ENCODE measurements around the gene SMIM10L2A. TPM values are rescaled to one million over a fixed set of nuclear protein-coding genes. Genes with fewer than 3 reads are reported as not detected.

SMIM10L2A gene
- total and polyA plus RNA-seq, 8 donors, result 1.00 to 2.5 (median 1.7) TPM; not detected in 3

DNA sequence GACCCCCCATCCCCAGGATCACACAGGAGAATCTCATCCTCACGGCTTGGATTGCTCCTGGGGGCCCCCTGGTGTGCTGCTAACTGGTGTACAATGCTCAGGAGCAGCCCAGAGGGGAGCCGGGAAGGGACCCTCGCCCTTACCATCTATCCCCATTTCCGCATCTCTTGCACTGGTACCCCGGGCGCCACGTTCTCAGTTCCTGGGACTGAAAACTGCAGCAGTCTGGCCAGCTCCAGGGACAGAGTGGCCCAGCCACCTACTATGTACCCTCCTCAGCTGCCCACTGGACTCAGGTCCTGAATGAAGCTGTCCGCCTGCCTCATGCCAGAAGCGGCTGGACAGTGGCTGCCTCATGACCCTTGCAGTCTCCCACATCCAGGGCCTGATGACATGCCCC lies 2.7 kb downstream of the SMIM10L2A start:
- H3K4me1 ChIP-seq, result peaks cover 0 to 10% (median 4%) of the 10 kb centered on the region in 4 donors
- no peak overlapping the region for H3K27ac ChIP-seq
- H3K4me3 ChIP-seq, result no peak overlapping the region
- no peak for TF ChIP-seq POLR2AphosphoS5 (IDR thresholded peaks at IDR 0.05)
- peaks cover 0 to 2% (median 0%) of the 10 kb centered on the region in 3 donors for H3K27me3 ChIP-seq
- no peaks in the 10 kb centered on the region for H3K9me3 ChIP-seq
- DNase-seq, result no peak
- H3K36me3 ChIP-seq, result no peaks in the 10 kb centered on the region
- WGBS, 5 donors, result 85 to 100% (median 95%) methylated on average over 2 to 9 of the region's 9 CpGs
- intact Hi-C loops (cut with DNase I; ENCODE audit: low total_unique reads), result no loop called here

DNA sequence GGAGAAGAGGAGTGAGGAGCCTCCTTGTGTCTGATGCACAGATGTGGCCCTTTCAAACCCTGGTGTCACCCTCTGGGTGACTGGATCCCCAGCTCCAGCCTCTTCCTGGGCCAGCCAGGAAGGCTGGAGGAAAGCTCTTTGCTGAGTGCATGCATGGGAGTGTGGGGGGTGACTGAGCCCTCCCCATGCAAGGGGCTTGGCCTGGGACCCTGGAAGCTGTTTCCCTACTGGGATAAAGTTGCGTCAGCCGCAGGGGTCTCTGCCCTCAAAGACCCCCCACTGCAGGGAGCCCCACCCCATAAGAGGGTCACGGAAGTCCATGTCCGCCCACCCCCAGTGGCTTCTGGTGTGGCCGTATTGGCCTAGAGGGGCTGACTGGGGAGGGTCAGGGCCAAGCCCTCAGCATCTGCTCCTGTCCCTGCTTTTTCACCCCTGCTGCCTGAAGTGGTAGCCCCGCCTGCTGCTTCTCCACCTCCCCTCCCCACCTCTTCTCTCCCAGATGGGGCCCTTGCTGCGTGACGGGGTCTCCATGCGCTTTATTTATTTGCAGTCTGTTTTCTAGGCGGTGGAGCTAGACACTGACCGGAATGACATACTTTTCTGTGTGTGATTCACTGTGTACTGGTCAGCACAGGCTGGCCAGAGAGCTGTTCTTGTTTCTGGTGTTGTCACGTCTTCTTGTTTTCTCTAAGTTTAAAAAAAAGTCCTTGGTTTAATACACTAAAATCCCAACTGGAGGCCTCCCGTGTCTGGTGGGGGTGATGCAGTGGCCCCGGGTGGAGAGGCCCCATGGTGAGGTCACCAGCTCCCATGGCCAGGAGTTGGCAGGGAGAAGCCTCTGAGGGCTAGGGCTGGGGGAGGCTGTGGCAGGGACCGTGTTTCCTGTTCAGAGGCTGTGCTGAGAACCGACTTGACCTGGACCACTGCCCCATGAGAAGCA lies 3.6 kb downstream of the SMIM10L2A start:
- Histone ChIP-seq H3K4me1 (peaks cover 0 to 10% (median 4%) of the 10 kb centered on the region in 4 donors), H3K27me3 (peaks cover 0 to 2% (median 0%) of the 10 kb centered on the region in 3 donors), H3K27ac (no peak overlapping the region), H3K4me3 (no peak overlapping the region), H3K9me3 (no peaks in the 10 kb centered on the region), H3K36me3 (no peaks in the 10 kb centered on the region)
- 57 to 67% (median 63%) methylated on average over 9 to 16 of the region's 16 CpGs for WGBS, 5 donors
- no peak for DNase-seq
- no peak for TF ChIP-seq EP300 (IDR thresholded peaks at IDR 0.05)
- TF ChIP-seq, protein P1, sequence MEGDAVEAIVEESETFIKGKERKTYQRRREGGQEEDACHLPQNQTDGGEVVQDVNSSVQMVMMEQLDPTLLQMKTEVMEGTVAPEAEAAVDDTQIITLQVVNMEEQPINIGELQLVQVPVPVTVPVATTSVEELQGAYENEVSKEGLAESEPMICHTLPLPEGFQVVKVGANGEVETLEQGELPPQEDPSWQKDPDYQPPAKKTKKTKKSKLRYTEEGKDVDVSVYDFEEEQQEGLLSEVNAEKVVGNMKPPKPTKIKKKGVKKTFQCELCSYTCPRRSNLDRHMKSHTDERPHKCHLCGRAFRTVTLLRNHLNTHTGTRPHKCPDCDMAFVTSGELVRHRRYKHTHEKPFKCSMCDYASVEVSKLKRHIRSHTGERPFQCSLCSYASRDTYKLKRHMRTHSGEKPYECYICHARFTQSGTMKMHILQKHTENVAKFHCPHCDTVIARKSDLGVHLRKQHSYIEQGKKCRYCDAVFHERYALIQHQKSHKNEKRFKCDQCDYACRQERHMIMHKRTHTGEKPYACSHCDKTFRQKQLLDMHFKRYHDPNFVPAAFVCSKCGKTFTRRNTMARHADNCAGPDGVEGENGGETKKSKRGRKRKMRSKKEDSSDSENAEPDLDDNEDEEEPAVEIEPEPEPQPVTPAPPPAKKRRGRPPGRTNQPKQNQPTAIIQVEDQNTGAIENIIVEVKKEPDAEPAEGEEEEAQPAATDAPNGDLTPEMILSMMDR (IDR thresholded peaks at IDR 0.05), result no peak
- TF ChIP-seq POLR2A (IDR thresholded peaks at IDR 0.05), result no peak
- no peak for TF ChIP-seq POLR2AphosphoS5 (IDR thresholded peaks at IDR 0.05)
- intact Hi-C loops (cut with DNase I; ENCODE audit: low total_unique reads), result no loop called here

DNA sequence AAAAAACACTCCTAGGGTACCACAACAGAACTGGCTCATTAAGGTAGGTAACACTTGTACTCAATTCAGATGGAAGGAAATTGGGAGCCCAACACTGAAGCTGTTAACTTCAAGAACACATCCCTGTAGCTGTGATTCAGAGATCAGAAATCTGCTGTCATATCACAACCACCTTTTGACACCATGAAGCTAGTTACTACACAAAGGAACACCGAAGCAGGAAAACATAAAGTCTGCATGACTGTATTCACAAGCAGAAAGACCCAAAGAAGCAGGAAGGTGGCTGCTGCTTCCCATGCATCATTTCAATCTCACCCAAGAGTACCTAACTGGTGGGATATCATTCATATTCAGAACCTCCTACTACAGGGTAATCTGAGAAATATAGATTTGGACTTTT lies 7.7 kb downstream of the SMIM10L2A start:
- WGBS, 5 donors, result 29 to 83% (median 72%) methylated on average over 1 of the region's 1 CpG
- TF ChIP-seq EP300 (IDR thresholded peaks at IDR 0.05), result no peak
- no peak for TF ChIP-seq POLR2A (IDR thresholded peaks at IDR 0.05)
- TF ChIP-seq, protein P1 (IDR thresholded peaks at IDR 0.05), result no peak
- TF ChIP-seq POLR2AphosphoS5 (IDR thresholded peaks at IDR 0.05), result no peak
- intact Hi-C loops (cut with DNase I; ENCODE audit: low total_unique reads), result no loop called here
- Histone ChIP-seq H3K36me3 (no peaks in the 10 kb centered on the region), H3K27ac (no peak overlapping the region), H3K9me3 (peaks cover 0 to 23% (median 5%) of the 10 kb centered on the region in 4 donors), H3K27me3 (peaks cover 0 to 2% (median 0%) of the 10 kb centered on the region in 3 donors), H3K4me1 (no peaks in the 10 kb centered on the region), H3K4me3 (no peak overlapping the region)
- no peak for DNase-seq

DNA sequence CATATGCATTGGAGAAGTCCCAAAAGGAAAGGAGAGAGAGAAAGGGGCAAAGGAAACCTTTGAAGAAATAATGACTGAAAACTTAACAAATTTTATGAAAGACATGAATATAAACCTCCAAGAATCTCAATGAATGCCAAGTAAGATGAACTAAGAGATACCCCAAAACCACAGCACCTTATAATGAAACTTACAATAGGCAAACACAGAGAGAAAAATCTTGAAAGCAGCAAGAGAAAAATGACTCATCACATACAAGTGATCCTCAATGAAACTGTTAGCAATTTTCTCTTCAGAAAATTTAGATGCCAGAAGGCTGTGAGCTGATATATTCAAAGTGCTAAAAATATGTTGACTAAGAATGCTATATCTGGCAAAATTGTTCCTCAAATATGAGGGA lies 10.1 kb downstream of the SMIM10L2A start:
- Histone ChIP-seq H3K27me3 (no peaks in the 10 kb centered on the region), H3K4me1 (no peaks in the 10 kb centered on the region), H3K27ac (no peak overlapping the region), H3K4me3 (no peak overlapping the region), H3K9me3 (peaks cover 0 to 23% (median 5%) of the 10 kb centered on the region in 4 donors), H3K36me3 (no peaks in the 10 kb centered on the region)
- no peak for DNase-seq
- no peak for TF ChIP-seq EP300 (IDR thresholded peaks at IDR 0.05)
- no peak for TF ChIP-seq POLR2A (IDR thresholded peaks at IDR 0.05)
- TF ChIP-seq, protein P1 (IDR thresholded peaks at IDR 0.05), result no peak
- TF ChIP-seq POLR2AphosphoS5 (IDR thresholded peaks at IDR 0.05), result no peak
- intact Hi-C loops (cut with DNase I; ENCODE audit: low total_unique reads), result no loop called here

DNA sequence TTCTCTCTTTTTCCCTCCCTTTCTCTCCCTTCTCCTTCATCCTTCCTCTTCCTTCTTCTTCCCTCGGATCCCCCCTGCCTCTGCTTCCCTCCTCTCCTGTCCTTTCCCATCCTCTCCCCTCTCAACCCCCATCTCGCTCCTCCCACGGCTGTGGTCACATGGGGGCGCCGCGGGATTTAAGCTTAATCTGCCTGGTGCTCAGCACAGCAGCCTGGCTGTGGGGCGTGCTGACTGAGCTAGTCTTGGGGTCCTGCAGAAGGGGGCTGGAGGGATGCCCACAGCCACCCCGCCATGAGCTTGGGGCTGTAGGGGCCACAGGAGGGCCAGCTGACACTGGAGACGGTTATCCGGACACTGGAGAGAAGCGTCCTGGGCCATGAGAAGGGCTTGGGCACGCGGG lies 10.7 kb downstream of the SMIM10L2A start:
- TF ChIP-seq POLR2A (IDR thresholded peaks at IDR 0.05) (no peak), EP300 (IDR thresholded peaks at IDR 0.05) (no peak)
- H3K36me3 ChIP-seq, result no peaks in the 10 kb centered on the region
- 41 to 76% (median 73%) methylated on average over 5 to 13 of the region's 13 CpGs for WGBS, 5 donors

More for the DNA sequence above, 10.7 kb downstream of the SMIM10L2A start:
- Histone ChIP-seq H3K27ac (no peak overlapping the region), H3K4me3 (no peak overlapping the region), H3K9me3 (peaks cover 0 to 23% (median 5%) of the 10 kb centered on the region in 4 donors), H3K4me1 (no peaks in the 10 kb centered on the region), H3K27me3 (no peaks in the 10 kb centered on the region)
- intact Hi-C loops (cut with DNase I; ENCODE audit: low total_unique reads), result no loop called here
- DNase-seq, result no peak
